K562 (cell line): ENCODE data around the gene PIGQ. TPM values are rescaled to one million over a fixed set of nuclear protein-coding genes. Genes with fewer than 3 reads are reported as not detected.

Experiments
- CTBP1 ChIP-seq: fragments of 450-650 bp; IDR thresholded peaks from 2 replicates; pipeline ENCODE4 v1.6.1; 2016; ENCODE audit warnings: borderline replicate concordance
- E2F3 ChIP-seq: fragments of 250-450 bp; sonication (Bioruptor Pico); IDR thresholded peaks from 2 replicates; pipeline ENCODE4 v1.4.0; 2020; ENCODE audit warnings: mild to moderate bottlenecking
- FIP1L1 ChIP-seq: fragments of 200-400 bp; formaldehyde crosslinking; IDR thresholded peaks from 2 replicates; pipeline ENCODE4 v1.6.1; 2018; ENCODE audit warnings: mild to moderate bottlenecking, low read depth, low read length; ENCODE audit not compliant: poor library complexity, severe bottlenecking
- FOXK1 ChIP-seq: sonication (generic); formaldehyde crosslinking; IDR thresholded peaks from 2 replicates; pipeline ENCODE4 v1.8.0; 2022; ENCODE audit warnings: missing genetic modification reagents, mild to moderate bottlenecking, borderline replicate concordance
- FOXO4 ChIP-seq: fragments of 450-650 bp; formaldehyde crosslinking; IDR thresholded peaks from 2 replicates; pipeline ENCODE4 v1.4.0; 2020; ENCODE audit warnings: mild to moderate bottlenecking, moderate library complexity
- GATAD2A ChIP-seq: fragments of 450-650 bp; IDR thresholded peaks from 2 replicates; pipeline ENCODE4 v1.6.1; 2017
- HEY1 ChIP-seq: fragments of 250-450 bp; sonication (Bioruptor Pico); IDR thresholded peaks from 2 replicates; pipeline ENCODE4 v1.5.0; 2020; ENCODE audit warnings: mild to moderate bottlenecking, moderate library complexity, borderline replicate concordance
- HNRNPL ChIP-seq: fragments of 200-400 bp; formaldehyde crosslinking; IDR thresholded peaks from 2 replicates; pipeline ENCODE4 v1.6.1; 2017; ENCODE audit warnings: low read depth, mild to moderate bottlenecking, low read length
- JUN ChIP-seq, 2 experiments: sonication (generic) in 1 of 2; formaldehyde crosslinking in 1 of 2; IDR thresholded peaks; 2 replicates each; pipeline versions ENCODE4 v1.6.1 to v1.8.0; 2012 to 2022; ENCODE audit warnings: borderline replicate concordance in 2 of 2, mild to moderate bottlenecking in 2 of 2, improper control_type of control experiment in 1 of 2, low read depth in 1 of 2, low read length in 1 of 2, missing genetic modification reagents in 1 of 2
- JUND ChIP-seq, 2 experiments: IDR thresholded peaks; 2 replicates in 1 of 2; 3 replicates in 1 of 2; pipeline ENCODE4 v1.6.1; 2011; ENCODE audit warnings: borderline replicate concordance in 2 of 2, low read depth in 2 of 2, low read length in 2 of 2, improper control_type of control experiment in 1 of 2, missing biosample characterization in 1 of 2, missing genetic modification characterization in 1 of 2, missing genetic modification reagents in 1 of 2
- MAFG ChIP-seq: fragments of 450-650 bp; conservative IDR thresholded peaks from 2 replicates; pipeline ENCODE4 v1.6.1; 2016; ENCODE audit warnings: missing genetic modification characterization, missing compliant biosample characterization
- POLR2G ChIP-seq: fragments of 200-400 bp; formaldehyde crosslinking; IDR thresholded peaks from 2 replicates; pipeline ENCODE4 v1.6.1; 2017; ENCODE audit warnings: low read depth, mild to moderate bottlenecking, antibody characterized with exemption, low read length, moderate library complexity
- SMARCA4 ChIP-seq: fragments of 450-650 bp; IDR thresholded peaks from 2 replicates; pipeline ENCODE4 v1.6.1; 2016
- ZBTB7A ChIP-seq: IDR thresholded peaks from 2 replicates; pipeline ENCODE4 v1.6.1; 2011; ENCODE audit warnings: low read depth, mild to moderate bottlenecking, low read length, moderate library complexity, borderline replicate concordance; ENCODE audit not compliant: control insufficient read depth
- ZNF121 ChIP-seq: sonication (generic); formaldehyde crosslinking; conservative IDR thresholded peaks from 2 replicates; pipeline ENCODE4 v1.8.0; 2022; ENCODE audit warnings: missing genetic modification reagents
- polyA plus RNA-seq, 8 experiments: library from polyadenylated mRNA; depleted of rRNA in 4 of 8; stranded (reverse) in 5 of 8; unstranded in 3 of 8; fragments of >200 nt; fragmentation: Nextera tagmentation in 2 of 8; fragmentation: Illumina TruSeq in 1 of 8; extraction: Ambion mirVana in 2 of 8; extraction: Trizol in 1 of 8; gene quantifications; 2 replicates each; pipeline versions ENCODE4 v1.2.1 to v1.2.3, GENCODE V29; 2011 to 2014; ENCODE audit warnings: inconsistent platforms in 1 of 8, missing spikeins in 1 of 8
- total RNA-seq, 7 experiments: library from RNA; depleted of rRNA in 6 of 7; stranded (reverse); fragments of >200 nt in 6 of 7; fragmentation: Illumina TruSeq in 2 of 7; extraction: Trizol in 2 of 7; gene quantifications; 2 replicates each; pipeline versions ENCODE4 v1.2.1 to v1.2.3, GENCODE V29; 2011 to 2021; ENCODE audit warnings: low replicate concordance in 1 of 7

PIGQ gene
- total and polyA plus RNA-seq, 9 of the 15 experiments (the other 6 are each of a cell fraction or from before 2014, with no cell fraction given) = 0.20 to 49.6 (median 11.7) TPM

- TF ChIP-seq FOXO4 (CRISPR knock-in tag) = no peak
- TF ChIP-seq JUN (IDR thresholded peaks at IDR 0.05; ENCODE audit: borderline replicate concordance, low read depth, low read length) = no peak
- no peak for TF ChIP-seq JUN (CRISPR knock-in tag; IDR thresholded peaks at IDR 0.05; ENCODE audit: borderline replicate concordance)
- TF ChIP-seq FIP1L1 = peak; percentile 11
- TF ChIP-seq GATAD2A = no peak
- TF ChIP-seq FOXK1 (CRISPR knock-in tag) = no peak
- TF ChIP-seq HEY1 (CRISPR knock-in tag) = no peak
- TF ChIP-seq ZBTB7A = peak; percentile 32; the same call in 1 of the 2 replicates
- TF ChIP-seq SMARCA4 = no peak
- TF ChIP-seq JUND (IDR thresholded peaks at IDR 0.05; ENCODE audit: borderline replicate concordance, low read depth, low read length) = no peak
- TF ChIP-seq JUND (tag; IDR thresholded peaks at IDR 0.05; ENCODE audit: borderline replicate concordance, low read depth, low read length) = no peak
- TF ChIP-seq E2F3 (CRISPR knock-in tag) = no peak
- TF ChIP-seq ZNF121 (CRISPR knock-in tag) = no peak
- peak; percentile 64 for TF ChIP-seq POLR2G
- no peak for TF ChIP-seq MAFG
- TF ChIP-seq CTBP1 = no peak
- 0 out of 2 replicates have a peak, but pooled peaks have one; percentile 73 for TF ChIP-seq HNRNPL
Measured at GRCh38 chr16:553601-554296, 16.0 kb upstream of the PIGQ start (continued).
